ENCODE results near the gene GALNTL6.

DNA sequence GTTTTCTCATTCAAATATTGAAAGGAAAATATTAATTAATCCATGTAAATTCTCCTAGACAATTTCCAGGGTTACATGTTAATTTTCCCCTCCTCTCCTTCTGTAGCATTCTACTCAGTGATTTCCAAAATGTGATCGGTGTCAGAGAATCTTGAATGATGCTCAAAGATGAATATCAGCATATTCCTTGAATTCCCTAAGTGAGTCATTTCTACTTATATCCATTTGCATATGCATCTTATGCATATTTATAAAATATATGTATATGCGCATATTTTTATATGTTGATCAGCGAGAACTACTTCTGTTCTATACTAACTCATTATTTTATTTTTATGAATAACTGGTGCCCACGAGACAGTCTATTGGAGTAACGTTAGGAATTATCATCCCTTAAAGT lies 33.9 kb upstream of the GALNTL6 start:
- TF ChIP-seq, protein P1, sequence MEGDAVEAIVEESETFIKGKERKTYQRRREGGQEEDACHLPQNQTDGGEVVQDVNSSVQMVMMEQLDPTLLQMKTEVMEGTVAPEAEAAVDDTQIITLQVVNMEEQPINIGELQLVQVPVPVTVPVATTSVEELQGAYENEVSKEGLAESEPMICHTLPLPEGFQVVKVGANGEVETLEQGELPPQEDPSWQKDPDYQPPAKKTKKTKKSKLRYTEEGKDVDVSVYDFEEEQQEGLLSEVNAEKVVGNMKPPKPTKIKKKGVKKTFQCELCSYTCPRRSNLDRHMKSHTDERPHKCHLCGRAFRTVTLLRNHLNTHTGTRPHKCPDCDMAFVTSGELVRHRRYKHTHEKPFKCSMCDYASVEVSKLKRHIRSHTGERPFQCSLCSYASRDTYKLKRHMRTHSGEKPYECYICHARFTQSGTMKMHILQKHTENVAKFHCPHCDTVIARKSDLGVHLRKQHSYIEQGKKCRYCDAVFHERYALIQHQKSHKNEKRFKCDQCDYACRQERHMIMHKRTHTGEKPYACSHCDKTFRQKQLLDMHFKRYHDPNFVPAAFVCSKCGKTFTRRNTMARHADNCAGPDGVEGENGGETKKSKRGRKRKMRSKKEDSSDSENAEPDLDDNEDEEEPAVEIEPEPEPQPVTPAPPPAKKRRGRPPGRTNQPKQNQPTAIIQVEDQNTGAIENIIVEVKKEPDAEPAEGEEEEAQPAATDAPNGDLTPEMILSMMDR (IDR thresholded peaks at IDR 0.05; ENCODE audit: insufficient read depth, low read length, poor library complexity, severe bottlenecking) = no peak
- no peak for TF ChIP-seq EZH2phosphoT487 (conservative IDR thresholded peaks at IDR 0.05; ENCODE audit: low read length)
